GM23338 (cell line): ENCODE results near the gene FYCO1. TPM values are rescaled to one million over a fixed set of nuclear protein-coding genes. Genes with fewer than 3 reads are reported as not detected.

Experiments
- ATAC-seq: fragments of 200-7000 bp; cut with Tn5 transposase; 3 replicates; pipeline ENCODE4 v1.9.1; 2020
- DNase-seq: peaks from one replicate; pipeline ENCODE4 v3.0.0-alpha.2; 2015; ENCODE audit warnings: low spot score
- H2AFZ ChIP-seq: fragments of 200-600 bp; sonication (generic); 2 replicates; pipeline ENCODE4 v1.8.0; 2016; ENCODE audit warnings: antibody characterized with exemption, mild to moderate bottlenecking, moderate library complexity
- H3F3A ChIP-seq: fragments of 200-600 bp; sonication (generic); replicated peaks from 2 replicates; pipeline ENCODE4 v1.8.0; 2017; ENCODE audit warnings: antibody characterized with exemption, mixed run types, low read depth
- H3K27ac ChIP-seq: fragments of 200-600 bp; sonication (generic); 2 replicates; pipeline ENCODE4 v1.6.1; 2016; ENCODE audit warnings: low read depth
- H3K27me3 ChIP-seq: fragments of 200-600 bp; sonication (generic); 2 replicates; pipeline ENCODE4 v1.8.0; 2016; ENCODE audit warnings: mild to moderate bottlenecking, mixed run types, moderate library complexity; ENCODE audit not compliant: insufficient read depth
- H3K36me3 ChIP-seq: fragments of 200-600 bp; sonication (generic); 2 replicates; pipeline ENCODE4 v1.8.0; 2016; ENCODE audit warnings: mild to moderate bottlenecking; ENCODE audit not compliant: insufficient read depth
- H3K4me1 ChIP-seq: fragments of 200-600 bp; sonication (generic); 2 replicates; pipeline ENCODE4 v1.8.0; 2016; ENCODE audit warnings: mild to moderate bottlenecking, moderate library complexity; ENCODE audit not compliant: insufficient read depth
- H3K4me2 ChIP-seq: fragments of 200-600 bp; sonication (generic); 2 replicates; pipeline ENCODE4 v1.7.1; 2017; ENCODE audit warnings: mixed run types
- H3K4me3 ChIP-seq: fragments of 200-600 bp; sonication (generic); 2 replicates; pipeline ENCODE4 v1.6.1; 2016; ENCODE audit warnings: mixed run types
- H3K79me2 ChIP-seq: fragments of 200-600 bp; sonication (generic); replicated peaks from 2 replicates; pipeline ENCODE4 v1.8.0; 2017; ENCODE audit warnings: mild to moderate bottlenecking; ENCODE audit not compliant: insufficient read depth
- H3K9me2 ChIP-seq: fragments of 200-600 bp; sonication (generic); 2 replicates; pipeline ENCODE4 v1.8.0; 2017; ENCODE audit not compliant: insufficient read depth
- H4K20me1 ChIP-seq: fragments of 200-600 bp; sonication (generic); replicated peaks from 2 replicates; pipeline ENCODE4 v1.8.0; 2017; ENCODE audit warnings: mild to moderate bottlenecking; ENCODE audit not compliant: insufficient read depth
- H3K27ac Mint-ChIP-seq: 2 replicates; pipeline ENCODE4 v1.8.0; 2020; ENCODE audit warnings: inconsistent platforms, mild to moderate bottlenecking, moderate library complexity, mixed read lengths
- H3K27me3 Mint-ChIP-seq: 3 replicates; pipeline ENCODE4 v1.8.0; 2022; ENCODE audit warnings: low read depth, mild to moderate bottlenecking, moderate library complexity, mixed read lengths, inconsistent platforms; ENCODE audit not compliant: insufficient read depth, poor library complexity
- H3K36me3 Mint-ChIP-seq: 3 replicates; pipeline ENCODE4 v1.8.0; 2021; ENCODE audit warnings: low read depth, mild to moderate bottlenecking, inconsistent platforms, moderate library complexity, mixed read lengths
- H3K4me1 Mint-ChIP-seq: 3 replicates; pipeline ENCODE4 v1.8.0; 2020; ENCODE audit warnings: mild to moderate bottlenecking, inconsistent platforms, mixed read lengths
- H3K4me3 Mint-ChIP-seq: 3 replicates; pipeline ENCODE4 v1.8.0; 2021; ENCODE audit warnings: moderate library complexity, mild to moderate bottlenecking, inconsistent platforms, mixed read lengths
- H3K9me3 Mint-ChIP-seq: 3 replicates; pipeline ENCODE4 v1.8.0; 2020; ENCODE audit warnings: moderate library complexity, mild to moderate bottlenecking, inconsistent platforms, mixed read lengths
- CREB1 ChIP-seq: fragments of 250-450 bp; sonication (Bioruptor Pico); IDR thresholded peaks from 2 replicates; pipeline ENCODE4 v1.5.0; 2020; ENCODE audit warnings: low read depth, mild to moderate bottlenecking, moderate library complexity
- CTCF ChIP-seq, 2 experiments: fragments of 200-600 bp in 1 of 2; sonication (generic) in 1 of 2; conservative IDR thresholded peaks; 2 replicates each; pipeline versions ENCODE4 v1.5.1 to v1.6.1; 2016 to 2017; ENCODE audit warnings: antibody characterized with exemption in 2 of 2, low read depth in 2 of 2, mild to moderate bottlenecking in 2 of 2, moderate library complexity in 1 of 2
- ETS1 ChIP-seq: IDR thresholded peaks from 2 replicates; pipeline ENCODE4 v1.6.1; 2016; ENCODE audit warnings: antibody characterized with exemption
- EZH2 ChIP-seq: fragments of 200-600 bp; sonication (generic); IDR thresholded peaks from one replicate; pipeline ENCODE4 v1.8.0; 2017; ENCODE audit warnings: antibody characterized with exemption, mild to moderate bottlenecking, low read depth; ENCODE audit not compliant: unreplicated experiment
- EZH2phosphoT487 ChIP-seq: fragments of 200-600 bp; sonication (generic); IDR thresholded peaks from one replicate; pipeline ENCODE4 v1.8.1; 2018; ENCODE audit warnings: antibody characterized with exemption; ENCODE audit not compliant: unreplicated experiment
- JUNB ChIP-seq: IDR thresholded peaks from one replicate; pipeline ENCODE4 v1.6.1; 2016; ENCODE audit warnings: antibody characterized with exemption; ENCODE audit not compliant: unreplicated experiment
- NANOG ChIP-seq: IDR thresholded peaks from 2 replicates; pipeline ENCODE4 v1.6.1; 2016; ENCODE audit warnings: antibody characterized with exemption, borderline replicate concordance
- POLR2AphosphoS5 ChIP-seq: IDR thresholded peaks from 2 replicates; pipeline ENCODE4 v1.6.1; 2016; ENCODE audit warnings: antibody characterized with exemption, low read depth
- REST ChIP-seq: IDR thresholded peaks from one replicate; pipeline ENCODE4 v1.6.1; 2018; ENCODE audit warnings: antibody characterized with exemption; ENCODE audit not compliant: unreplicated experiment
- STAT1 ChIP-seq: IDR thresholded peaks from one replicate; pipeline ENCODE4 v1.6.1; 2016; ENCODE audit warnings: antibody characterized with exemption; ENCODE audit not compliant: unreplicated experiment
- ZNF114 ChIP-seq: fragments of 250-450 bp; sonication (Bioruptor Pico); IDR thresholded peaks from 2 replicates; pipeline ENCODE4 v1.5.0; 2020; ENCODE audit warnings: mild to moderate bottlenecking, moderate library complexity
- ZNF331 ChIP-seq: fragments of 250-450 bp; sonication (Bioruptor Pico); IDR thresholded peaks from 2 replicates; pipeline ENCODE4 v1.5.0; 2020; ENCODE audit warnings: low read depth, mild to moderate bottlenecking, moderate library complexity
- ZNF462 ChIP-seq: fragments of 250-450 bp; sonication (Bioruptor Pico); IDR thresholded peaks from 2 replicates; pipeline ENCODE4 v1.5.0; 2020; ENCODE audit warnings: mild to moderate bottlenecking, moderate library complexity
- polyA plus RNA-seq: library from polyadenylated mRNA; unstranded; fragments of >200 nt; fragmentation: Nextera tagmentation; extraction: Ambion mirVana; gene quantifications from 2 replicates; pipeline ENCODE4 v1.2.1, GENCODE V29; 2016
- total RNA-seq: library from RNA; depleted of rRNA; stranded (reverse); fragments of >200 nt; shearing (Covaris generic); gene quantifications from 2 replicates; pipeline ENCODE4 v1.2.3, GENCODE V29; 2014

Gene FYCO1
- total and polyA plus RNA-seq, 2 experiments from 2014 or later = 4.5 to 17.2 TPM

- Mint-ChIP-seq H3K9me3 (no peaks in the 10 kb centered on the region), H3K4me1 (peaks cover under 1% of the 10 kb centered on the region; the same call in 2 of the 3 replicates), H3K4me3 (no peak overlapping the region), H3K27ac (no peak overlapping the region), H3K36me3 (no peaks in the 10 kb centered on the region), H3K27me3 (peaks cover 4% of the 10 kb centered on the region)
- Histone ChIP-seq H3K27ac (no peak overlapping the region), H3K27me3 (no peaks in the 10 kb centered on the region), H3F3A (no peaks in the 10 kb centered on the region), H3K79me2 (no peaks in the 10 kb centered on the region), H3K4me3 (no peak overlapping the region), H4K20me1 (no peaks in the 10 kb centered on the region), H3K4me1 (no peaks in the 10 kb centered on the region; the same call in 1 of the 2 replicates), H3K36me3 (no peaks in the 10 kb centered on the region), H3K4me2 (no peak overlapping the region), H2AFZ (no peak overlapping the region), H3K9me2 (no peaks in the 10 kb centered on the region)
- DNase-seq (no peak), ATAC-seq (no peak)
- TF ChIP-seq ZNF331 (CRISPR knock-in tag) = no peak
- no peak for TF ChIP-seq ETS1
- no peak for TF ChIP-seq JUNB
- no peak for TF ChIP-seq ZNF114
- TF ChIP-seq NANOG = no peak
- TF ChIP-seq REST = no peak
- no peak for TF ChIP-seq POLR2AphosphoS5
- no peak for TF ChIP-seq STAT1
- no peak for TF ChIP-seq CREB1 (CRISPR knock-in tag)
- no peak for TF ChIP-seq EZH2
- TF ChIP-seq CTCF (conservative IDR thresholded peaks at IDR 0.05; ENCODE audit: low read depth in 2 of 2) = no peak
- TF ChIP-seq ZNF462 (CRISPR knock-in tag) = no peak
- no peak for TF ChIP-seq EZH2phosphoT487
Observed at GRCh38 chr3:45880725-45881077, 114.9 kb downstream of the FYCO1 start.
